ENCODE data around the gene NDUFV1. TPM values are rescaled to one million over a fixed set of nuclear protein-coding genes. Genes with fewer than 3 reads are reported as not detected.

NDUFV1 gene
- total and polyA plus RNA-seq, 9 of the 15 experiments (the other 6 are each of a cell fraction or from before 2014, with no cell fraction given): 10.8 to 423 (median 209) TPM

- TF ChIP-seq ETV6 (IDR thresholded peaks at IDR 0.05; ENCODE audit: borderline replicate concordance in 1 of 2, low read depth in 2 of 2, low read length in 1 of 2): no peak
- TF ChIP-seq ETV6 (CRISPR knock-in tag; IDR thresholded peaks at IDR 0.05; ENCODE audit: borderline replicate concordance): no peak
- TF ChIP-seq MAX (CRISPR knock-in tag; IDR thresholded peaks at IDR 0.05): peak; percentile 11; the same call in 1 of the 2 replicates
- peak; percentile 71 for TF ChIP-seq ZNF436 (CRISPR knock-in tag; IDR thresholded peaks at IDR 0.05)
- TF ChIP-seq ETS2 (tag; IDR thresholded peaks at IDR 0.05; ENCODE audit: borderline replicate concordance, poor library complexity, severe bottlenecking): no peak
- no peak for TF ChIP-seq RFX5 (IDR thresholded peaks at IDR 0.05; ENCODE audit: low read depth, low read length)
- TF ChIP-seq ZBTB2 (IDR thresholded peaks at IDR 0.05): no peak
- TF ChIP-seq FOXJ2 (tag; IDR thresholded peaks at IDR 0.05): no peak
- TF ChIP-seq BCL6 (CRISPR knock-in tag; IDR thresholded peaks at IDR 0.05): no peak
- no peak for TF ChIP-seq ESRRB (CRISPR knock-in tag; IDR thresholded peaks at IDR 0.05; ENCODE audit: borderline replicate concordance)
- no peak for TF ChIP-seq HDAC2 (IDR thresholded peaks at IDR 0.05)
- peak; percentile 95 for TF ChIP-seq ZFP36 (IDR thresholded peaks at IDR 0.05; ENCODE audit: low read depth, low read length, partially characterized antibody)
- TF ChIP-seq ZKSCAN8 (CRISPR knock-in tag; IDR thresholded peaks at IDR 0.05): no peak
- no peak for TF ChIP-seq KAT8 (IDR thresholded peaks at IDR 0.05; ENCODE audit: low read depth)
- no peak for TF ChIP-seq XRCC3 (IDR thresholded peaks at IDR 0.05)
- TF ChIP-seq AFF4 (CRISPR knock-in tag; IDR thresholded peaks at IDR 0.05): no peak
- TF ChIP-seq E2F5 (CRISPR knock-in tag; IDR thresholded peaks at IDR 0.05): no peak
- no peak for TF ChIP-seq ZNF589 (CRISPR knock-in tag; IDR thresholded peaks at IDR 0.05; ENCODE audit: low read depth)
- TF ChIP-seq XRCC5 (IDR thresholded peaks at IDR 0.05; ENCODE audit: low read depth, low read length): no peak
- TF ChIP-seq FOXA3 (CRISPR knock-in tag; conservative IDR thresholded peaks at IDR 0.05 in 1 of 2, IDR thresholded peaks at IDR 0.05 in 1 of 2): no peak
- no peak for TF ChIP-seq TAF1 (IDR thresholded peaks at IDR 0.05; ENCODE audit: control insufficient read depth, extremely low read depth, insufficient read depth, low read length, severe bottlenecking)
- TF ChIP-seq CREB1 (IDR thresholded peaks at IDR 0.05): no peak
- no peak for TF ChIP-seq CREB1 (CRISPR knock-in tag; IDR thresholded peaks at IDR 0.05)
These were observed 40.0 kb downstream of the NDUFV1 start (continued) for GRCh38 chr11:67646535-67647336.
